Measurements from ENCODE around the gene SLBP. TPM values are rescaled to one million over a fixed set of nuclear protein-coding genes. Genes with fewer than 3 reads are reported as not detected.

The SLBP gene
- polyA plus RNA-seq, 4 donors: 60.9 to 106 (median 87.9) TPM

GRCh38 chr4:1658581-1658980 is 53.5 kb downstream of the SLBP start:
- DNase-seq (ENCODE audit: low read depth in 4 of 4, low spot score in 3 of 4): no peak

- DNase-seq (ENCODE audit: low read depth in 4 of 4, low spot score in 3 of 4): no peak
These were observed 54.0 kb downstream of the SLBP start for GRCh38 chr4:1658146-1658545.

- DNase-seq (ENCODE audit: low read depth in 4 of 4, low spot score in 3 of 4): no peak
These were observed 55.1 kb downstream of the SLBP start for GRCh38 chr4:1656986-1657385.

- no peak for DNase-seq (ENCODE audit: low read depth in 4 of 4, low spot score in 3 of 4)
These were observed 56.0 kb downstream of the SLBP start for GRCh38 chr4:1656132-1656531.

DNA sequence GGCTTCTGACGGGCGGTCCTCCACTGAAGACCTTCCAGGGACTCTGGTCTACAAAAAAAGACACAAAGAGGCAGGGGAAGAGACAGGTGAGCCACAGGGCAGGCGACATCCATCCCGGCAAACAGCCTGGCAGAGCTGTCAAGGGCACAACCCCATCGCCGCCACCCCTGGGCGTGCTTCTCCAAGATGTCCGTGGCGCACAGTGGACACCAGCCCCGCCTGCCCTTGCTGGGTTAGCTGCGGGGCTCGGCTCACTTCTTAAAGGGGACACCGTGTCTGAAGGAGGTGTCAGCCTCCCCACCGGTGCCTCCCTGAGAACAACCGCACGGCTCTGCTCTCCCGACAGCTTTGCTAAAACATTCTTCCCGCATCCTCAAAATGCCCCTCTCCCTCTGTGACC is 56.4 kb downstream of the SLBP start:
- DNase-seq (ENCODE audit: low read depth in 4 of 4, low spot score in 3 of 4): no peak

- DNase-seq (ENCODE audit: low read depth in 4 of 4, low spot score in 3 of 4): no peak
These were observed 57.0 kb downstream of the SLBP start for GRCh38 chr4:1655081-1655480.

GRCh38 chr4:1654216-1654955 is 57.7 kb downstream of the SLBP start:
- no peak for DNase-seq (ENCODE audit: low read depth in 4 of 4, low spot score in 3 of 4)

DNA sequence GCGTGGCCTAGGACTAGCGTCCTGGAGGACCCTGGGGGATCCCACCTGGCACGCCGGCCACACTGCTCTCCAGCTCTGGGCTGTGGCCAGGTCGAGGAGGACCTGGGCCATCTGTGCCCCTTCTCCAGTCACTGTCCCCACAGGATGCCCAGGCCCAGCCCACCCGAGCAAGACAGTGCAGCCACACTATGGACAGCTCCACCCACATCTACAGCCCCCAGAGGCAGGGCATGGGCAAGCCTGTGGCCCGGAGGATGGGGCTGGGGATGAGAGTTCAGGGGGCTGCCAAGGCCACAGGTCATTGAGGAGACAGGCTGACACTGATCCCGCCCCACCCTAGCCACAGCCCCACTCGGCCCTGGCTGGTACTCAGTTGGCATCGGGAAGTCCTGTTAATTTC is 58.3 kb downstream of the SLBP start:
- DNase-seq (ENCODE audit: low read depth in 4 of 4, low spot score in 3 of 4): no peak

- DNase-seq (ENCODE audit: low read depth in 4 of 4, low spot score in 3 of 4): no peak
These were observed 60.0 kb downstream of the SLBP start for GRCh38 chr4:1652088-1652487.

- no peak for DNase-seq (ENCODE audit: low read depth in 4 of 4, low spot score in 3 of 4)
These were observed 60.5 kb downstream of the SLBP start for GRCh38 chr4:1651609-1652008.

DNA sequence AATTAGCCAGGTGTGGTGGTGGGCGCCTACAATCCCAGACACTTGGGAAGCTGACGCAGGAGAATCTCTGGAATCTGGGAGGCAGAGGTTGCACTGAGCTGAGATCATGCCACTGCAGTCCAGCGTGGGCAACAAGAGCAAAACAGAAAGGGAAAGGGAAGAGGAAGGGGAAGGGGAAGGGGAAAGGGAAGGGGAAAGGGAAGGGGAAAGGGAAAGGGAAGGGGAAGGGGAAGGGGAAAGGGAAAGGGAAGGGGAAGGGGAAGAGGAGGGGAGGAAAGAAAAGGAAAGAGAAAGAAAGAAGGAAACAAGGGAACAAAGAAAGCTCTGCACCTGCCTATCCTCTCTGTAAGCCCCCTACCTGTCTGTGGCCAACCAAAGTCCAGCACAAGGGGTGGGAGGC is 63.2 kb downstream of the SLBP start:
- no peak for DNase-seq (ENCODE audit: low read depth in 4 of 4, low spot score in 3 of 4)

DNA sequence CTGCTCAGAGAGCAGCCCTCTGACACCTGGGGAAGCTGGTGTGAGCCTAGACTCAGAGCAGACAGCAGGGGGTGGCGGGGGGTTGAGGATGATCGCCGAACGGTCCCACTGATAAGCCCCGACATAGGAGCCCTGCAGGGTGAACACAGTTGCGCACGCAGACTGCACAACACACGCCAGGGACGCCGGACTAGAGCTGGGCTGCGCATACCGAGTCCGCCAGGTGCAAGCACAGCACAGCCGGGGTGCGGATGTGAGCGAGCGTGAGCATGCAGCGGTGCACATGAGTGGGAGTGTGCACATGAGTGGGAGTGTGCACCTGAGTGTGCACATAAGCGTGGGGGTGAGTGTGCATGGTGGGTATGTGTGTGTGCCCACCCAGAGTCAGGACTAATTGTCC is 64.7 kb downstream of the SLBP start:
- no peak for DNase-seq (ENCODE audit: low read depth in 4 of 4, low spot score in 3 of 4)

- DNase-seq (ENCODE audit: low read depth in 4 of 4, low spot score in 3 of 4): no peak
These were observed 65.4 kb downstream of the SLBP start for GRCh38 chr4:1646690-1647089.

GRCh38 chr4:1644891-1645657 is 67.0 kb downstream of the SLBP start:
- no peak for DNase-seq (ENCODE audit: low read depth in 4 of 4, low spot score in 3 of 4)

GRCh38 chr4:1643971-1644735 is 68.0 kb downstream of the SLBP start:
- no peak for DNase-seq (ENCODE audit: low read depth in 4 of 4, low spot score in 3 of 4)

Other genes with a start within 250 kb of the SLBP start
- 1 to 10 TPM in 3 of 4 donors, under 1 TPM in 1; 0.85 to 2.6 (median 1.5) TPM for gene FAM53A, start 28.0 kb downstream of the SLBP start, polyA plus RNA-seq (ENCODE audit: insufficient read length in 4 of 4)
- gene TMEM129, start 9.0 kb upstream of the SLBP start, polyA plus RNA-seq (ENCODE audit: insufficient read length in 4 of 4): 10 to 100 TPM; 34.4 to 52.6 (median 37.3) TPM
- 10 to 100 TPM; 39.7 to 52.7 (median 41.8) TPM for gene TACC3, start 9.2 kb upstream of the SLBP start, polyA plus RNA-seq (ENCODE audit: insufficient read length in 4 of 4)
- gene FGFR3, start 81.0 kb upstream of the SLBP start, polyA plus RNA-seq (ENCODE audit: insufficient read length in 4 of 4): 100 to 1,000 TPM in 1 of 4 donors, 10 to 100 TPM in 2, 1 to 10 TPM in 1; 2.7 to 136 (median 75.1) TPM
- gene LETM1, start 143.8 kb upstream of the SLBP start, polyA plus RNA-seq (ENCODE audit: insufficient read length in 4 of 4): 10 to 100 TPM; 14.8 to 30.4 (median 21.2) TPM
- gene NSD2, start 159.1 kb upstream of the SLBP start, polyA plus RNA-seq (ENCODE audit: insufficient read length in 4 of 4): 10 to 100 TPM; 73.6 to 85.8 (median 81.7) TPM

Data from left renal pelvis (tissue), 4 donors.